Mucosa of gallbladder (tissue), 1 donor: ENCODE results near the gene HOXA5. TPM values are rescaled to one million over a fixed set of nuclear protein-coding genes. Genes with fewer than 3 reads are reported as not detected.

ENCODE experiments used
- DNase-seq: peaks from one replicate; pipeline ENCODE4 v3.0.0-alpha.2; 2020; ENCODE audit warnings: low spot score
- total RNA-seq: library from RNA; stranded (reverse); gene quantifications from one replicate; pipeline ENCODE4 v1.2.1, GENCODE V29; 2021
- donor health status: DM: no; HTN: no; CAD: no.

The HOXA5 gene
- total RNA-seq, 1 donor from 2014 or later = 0.81 TPM

GRCh38 chr7:27107391-27108381, 35.8 kb downstream of the HOXA5 start:
- DNase-seq = no peak

GRCh38 chr7:27106901-27107240, 36.6 kb downstream of the HOXA5 start:
- no peak for DNase-seq

GRCh38 chr7:27106181-27106900, 37.1 kb downstream of the HOXA5 start:
- no peak for DNase-seq

DNA sequence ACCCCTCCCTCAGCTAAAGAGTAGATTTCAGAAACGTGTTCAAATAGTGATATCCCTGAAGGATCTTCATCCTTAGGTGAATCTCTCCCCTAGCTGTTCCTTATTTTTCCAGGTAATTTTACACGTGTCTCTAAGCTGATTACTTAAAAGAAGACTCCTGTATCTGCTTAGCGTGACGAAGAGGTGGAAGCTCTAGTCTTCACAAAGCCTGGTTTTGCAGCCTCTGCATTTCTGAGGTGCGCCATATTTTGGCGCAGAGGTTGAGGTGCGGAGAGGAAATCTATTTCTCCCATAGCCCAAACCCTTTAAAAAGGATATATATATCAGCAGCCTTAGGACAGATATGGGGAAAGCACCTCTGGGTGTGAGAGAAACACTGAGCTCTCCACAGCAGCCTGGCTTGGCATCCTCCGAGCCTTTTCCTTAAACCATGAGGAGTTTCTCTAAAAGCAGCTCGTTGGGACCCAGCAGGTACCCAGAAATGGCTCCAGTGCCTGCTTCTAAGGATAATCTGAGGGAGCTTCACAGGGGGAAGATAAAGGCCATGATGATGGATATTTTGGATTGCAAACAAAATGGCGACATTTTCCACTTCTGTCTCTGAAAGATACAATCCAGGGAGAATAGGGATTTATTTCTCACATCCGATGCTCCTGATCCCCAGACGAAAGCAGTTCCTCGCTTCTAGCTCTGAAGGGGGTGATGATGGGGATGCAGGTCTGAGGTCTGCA, 38.0 kb downstream of the HOXA5 start:
- no peak for DNase-seq

- DNase-seq = no peak
Measured at GRCh38 chr7:27104341-27105058, 39.0 kb downstream of the HOXA5 start.

DNA sequence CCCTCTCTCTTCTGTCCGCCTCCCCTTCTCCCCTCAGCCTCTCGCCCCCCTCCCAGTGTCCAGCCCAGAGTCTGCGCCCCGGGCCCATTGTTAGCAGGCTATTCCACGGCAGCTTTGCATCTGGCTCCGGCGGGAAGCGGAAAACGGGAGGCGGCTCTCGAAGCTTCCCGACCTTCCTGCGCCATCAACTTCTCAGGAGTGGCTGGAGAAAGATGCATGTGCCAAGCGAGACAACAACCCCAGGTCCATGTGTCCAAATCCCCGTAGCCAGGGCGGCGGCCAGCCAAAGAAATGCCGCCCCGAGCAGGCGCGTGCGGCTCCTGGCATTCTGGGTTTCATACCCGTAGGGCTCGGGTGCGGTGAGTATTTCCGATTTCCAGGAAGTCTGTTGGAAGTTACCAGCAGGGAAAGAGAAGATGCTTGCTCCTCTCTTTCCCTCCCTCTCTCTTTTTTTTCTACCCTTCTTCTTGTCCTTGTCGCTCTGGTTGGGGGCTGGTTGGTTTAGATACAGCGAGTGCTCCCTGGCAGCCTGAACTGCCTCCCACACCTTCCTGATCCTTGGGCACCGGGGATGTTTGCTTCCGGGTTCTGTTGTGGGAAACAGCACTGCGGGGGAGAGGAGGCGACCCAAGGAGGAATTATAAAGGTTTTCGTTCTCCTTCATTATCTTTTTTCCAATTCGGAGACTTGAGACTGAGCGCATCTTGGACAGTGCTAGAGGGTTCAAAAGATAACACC, 39.8 kb downstream of the HOXA5 start:
- no peak for DNase-seq

DNA sequence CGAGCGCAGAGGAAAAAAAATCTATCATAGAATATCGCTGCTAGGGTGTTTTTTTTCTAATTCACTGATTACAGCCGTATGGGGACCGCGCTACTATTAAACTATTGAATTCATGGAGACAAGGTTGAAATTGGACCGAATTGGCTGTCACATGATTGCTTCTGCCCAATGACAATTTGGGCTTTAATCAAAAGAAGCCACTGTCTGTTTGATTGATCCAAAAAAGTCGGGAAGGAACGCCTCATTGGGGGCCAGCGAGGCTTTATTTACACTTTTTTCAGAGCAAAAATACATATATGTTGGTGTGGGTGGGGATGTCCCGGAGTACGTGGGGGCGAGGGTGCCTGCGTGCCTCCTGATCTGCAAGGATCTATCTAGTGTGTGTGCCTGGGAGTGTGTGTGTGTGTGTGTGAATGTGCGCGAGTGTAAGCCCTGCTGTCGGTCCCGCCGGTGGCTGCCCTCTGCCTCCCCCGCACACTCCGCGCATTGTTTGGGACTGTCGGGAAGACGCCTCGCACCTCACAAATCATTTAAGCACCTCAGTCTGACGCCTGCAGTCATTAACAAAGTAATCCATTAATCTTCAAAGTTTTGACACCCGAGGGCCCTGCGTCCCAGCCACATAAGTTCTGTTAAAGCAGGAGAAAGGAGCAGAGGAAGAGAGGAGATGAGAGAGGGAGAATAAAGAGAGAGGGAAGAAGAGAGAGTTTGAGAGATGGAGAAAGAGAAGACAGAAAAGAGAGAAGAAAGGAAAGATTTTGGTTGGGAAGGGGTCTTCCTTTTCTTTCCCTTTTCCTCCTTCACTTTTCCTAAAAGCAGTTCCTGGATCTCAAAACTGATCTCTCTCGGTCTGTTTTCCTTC, 40.7 kb downstream of the HOXA5 start, which contains the start of gene HOXA2:
Gene HOXA2, minus strand, starts transcription at position 103 of the 862 bp plus-strand sequence. CDS start 183 bp downstream, outside the sequence.
- DNase-seq = no peak

DNA sequence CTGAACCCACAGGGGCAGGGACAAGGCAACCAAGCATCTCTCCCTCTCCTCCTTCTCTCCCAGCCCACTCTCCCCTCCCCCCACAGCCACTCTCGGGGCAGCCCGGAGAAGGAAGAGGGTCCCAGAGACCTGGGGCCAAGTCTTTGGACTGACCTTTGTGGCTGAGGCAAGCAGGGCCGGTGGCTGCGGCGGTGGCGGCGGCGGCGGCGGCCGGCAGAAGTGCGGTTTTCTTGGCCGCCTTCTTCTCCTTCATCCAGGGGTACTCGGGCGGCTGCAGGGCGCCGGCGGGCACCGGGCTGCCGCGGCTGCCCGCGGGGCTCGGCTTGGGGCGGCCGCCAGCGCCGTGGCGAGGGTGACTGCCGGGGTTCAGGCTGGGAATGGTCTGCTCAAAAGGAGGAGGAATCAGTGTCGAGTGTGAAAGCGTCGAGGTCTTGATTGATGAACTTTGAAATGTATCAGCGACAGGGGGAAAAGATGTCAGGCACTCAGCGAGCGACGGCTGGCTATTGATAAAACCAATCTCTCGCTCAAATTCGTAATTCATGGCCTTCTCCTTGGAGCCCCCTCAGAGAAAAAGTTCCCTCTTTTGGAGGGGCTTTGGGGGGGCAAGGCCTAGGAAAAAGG, 41.4 kb downstream of the HOXA5 start:
- DNase-seq = no peak

GRCh38 chr7:27101171-27101956, 42.1 kb downstream of the HOXA5 start:
- no peak for DNase-seq

GRCh38 chr7:27100694-27101170, 42.7 kb downstream of the HOXA5 start:
- DNase-seq = no peak

- no peak for DNase-seq
Measured at GRCh38 chr7:27099453-27100370, 43.8 kb downstream of the HOXA5 start.

DNA sequence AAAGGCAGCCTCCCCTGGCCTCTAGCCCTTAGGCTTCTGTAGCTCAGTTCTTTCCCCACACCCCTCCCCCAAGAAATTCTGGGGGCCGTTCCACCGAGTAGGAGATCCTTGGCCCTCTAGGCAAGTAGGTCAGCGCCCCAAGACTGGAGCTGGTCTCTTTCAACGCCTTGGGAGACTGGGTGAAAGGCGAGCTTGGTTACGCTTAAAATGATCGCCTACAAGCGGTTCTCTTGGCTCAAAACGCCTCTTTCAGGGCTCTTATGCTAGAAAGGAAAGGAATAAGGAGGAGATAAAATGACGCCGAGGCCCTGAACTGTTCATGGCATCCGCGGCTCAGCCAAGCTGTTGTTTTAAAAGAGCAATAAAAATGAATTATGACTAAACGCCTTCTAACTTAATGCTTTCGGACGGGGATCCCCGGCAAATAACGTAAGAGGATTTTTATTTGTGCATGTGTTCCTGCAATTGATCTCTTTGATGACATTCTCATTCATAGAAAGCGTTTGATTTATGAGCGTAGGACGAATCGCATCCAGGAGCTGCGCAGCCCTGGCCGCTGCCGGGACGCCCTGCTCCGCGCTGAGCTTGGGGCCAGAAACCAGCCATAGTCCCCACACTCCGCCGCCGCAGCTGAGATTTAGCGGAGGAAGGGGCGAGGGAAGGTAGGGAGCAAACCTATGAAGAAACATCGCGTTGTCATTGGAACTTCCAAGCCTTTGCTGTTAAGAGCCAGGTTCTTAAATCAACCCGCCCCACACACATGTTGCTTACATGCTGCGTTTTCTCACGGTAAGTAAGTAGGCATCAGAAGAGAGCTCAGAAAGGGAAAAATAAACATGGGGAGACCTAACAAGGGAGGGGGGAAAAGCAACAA, 44.7 kb downstream of the HOXA5 start:
- DNase-seq = no peak

DNA sequence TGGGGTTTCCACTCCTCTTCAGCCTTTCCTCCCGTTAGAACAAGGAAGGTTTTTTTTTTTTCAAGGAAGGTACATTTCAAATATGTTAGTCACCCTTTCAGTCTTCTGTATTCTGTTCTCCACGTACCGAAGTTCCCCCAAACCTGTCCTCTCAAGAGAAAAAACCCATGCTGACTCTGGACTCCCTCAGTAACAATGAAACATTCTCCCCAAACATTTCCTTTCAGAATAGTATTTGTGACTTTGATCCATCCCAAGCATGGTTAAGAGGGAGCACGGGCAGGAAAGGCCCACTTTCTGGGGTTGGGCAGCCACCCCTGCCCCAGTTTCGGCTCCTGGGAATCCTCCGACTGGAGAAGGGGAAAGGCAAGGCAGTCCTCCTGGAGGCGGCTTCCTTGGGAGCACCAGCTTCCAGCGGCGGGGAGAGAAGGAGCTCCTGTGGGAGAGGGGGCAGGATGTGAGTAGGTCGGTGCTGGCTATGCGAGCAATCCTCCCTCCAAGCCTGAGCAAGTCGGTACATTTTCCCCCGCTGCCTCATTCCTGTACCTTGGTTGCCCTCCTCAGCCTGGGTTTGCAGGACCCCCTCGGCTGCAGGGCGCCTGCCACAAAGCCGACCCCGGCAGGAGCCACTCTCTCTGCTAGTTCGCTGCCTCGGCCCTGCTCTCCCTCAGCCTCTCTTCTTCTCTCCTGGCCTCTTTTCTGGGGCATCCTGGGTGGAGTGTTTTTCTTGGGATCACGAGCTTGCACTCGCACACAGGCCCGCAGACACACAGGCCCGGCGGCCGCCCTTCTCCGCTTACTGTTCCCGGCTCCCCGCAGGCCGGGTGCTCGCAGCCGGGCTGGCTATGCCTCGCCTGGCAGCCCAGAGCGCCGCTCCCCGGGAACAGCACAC, 45.5 kb downstream of the HOXA5 start:
- DNase-seq = no peak

GRCh38 chr7:27096768-27097514, 46.5 kb downstream of the HOXA5 start:
- DNase-seq = no peak
